ENCODE measurements around the gene CST1. TPM values are rescaled to one million over a fixed set of nuclear protein-coding genes. Genes with fewer than 3 reads are reported as not detected.
"Not testable (repeated sequence)": the region's sequence is repeated elsewhere in the genome, so short reads cannot be mapped to it uniquely, and the experiment has no call there.

CST1 gene
- total and polyA plus RNA-seq, 7 donors, result not detected

GRCh38 chr20:23744817-23745216, 5.9 kb downstream of the CST1 start:
- ATAC-seq, result no peak
- WGBS, 3 donors, result 46 to 48% (median 48%) methylated on average over 1 of the region's 1 CpG
- Histone ChIP-seq H3K36me3 (ENCODE audit: insufficient read depth in 1 of 2, low read depth in 1 of 2) (no peaks in the 10 kb centered on the region), H3K27ac (no peak overlapping the region), H3K4me3 (no peak overlapping the region), H3K4me1 (no peaks in the 10 kb centered on the region), H3K27me3 (ENCODE audit: insufficient read depth in 3 of 3, low read length in 2 of 3) (no peaks in the 10 kb centered on the region), H3K9me3 (no peaks in the 10 kb centered on the region)
- intact Hi-C loops (cut with DNase I), result no loop called here
- no peak for TF ChIP-seq CTCF (IDR thresholded peaks at IDR 0.05)
- DNase-seq, result no peak

- H3K9me3 ChIP-seq; H3K27me3 ChIP-seq (ENCODE audit: insufficient read depth in 3 of 3, low read length in 2 of 3); H3K27ac ChIP-seq; H3K4me1 ChIP-seq; H3K36me3 ChIP-seq (ENCODE audit: insufficient read depth in 1 of 2, low read depth in 1 of 2); H3K4me3 ChIP-seq; ATAC-seq; intact Hi-C loops (cut with DNase I); DNase-seq: not testable (repeated sequence)
- WGBS, 3 donors, result 48 to 56% (median 51%) methylated on average over 3 of the region's 3 CpGs
These were observed 15.3 kb downstream of the CST1 start for GRCh38 chr20:23735391-23735790.

GRCh38 chr20:23734949-23735348, 15.8 kb downstream of the CST1 start:
- H3K27me3 ChIP-seq (ENCODE audit: insufficient read depth in 3 of 3, low read length in 2 of 3); ATAC-seq; H3K27ac ChIP-seq; H3K4me1 ChIP-seq; DNase-seq; H3K4me3 ChIP-seq; H3K36me3 ChIP-seq (ENCODE audit: insufficient read depth in 1 of 2, low read depth in 1 of 2); intact Hi-C loops (cut with DNase I); H3K9me3 ChIP-seq: not testable (repeated sequence)
- WGBS, 3 donors, result 77 to 89% (median 87%) methylated on average over 2 of the region's 2 CpGs

GRCh38 chr20:23734440-23734839, 16.3 kb downstream of the CST1 start:
- H3K9me3 ChIP-seq; H3K27ac ChIP-seq; ATAC-seq; H3K4me3 ChIP-seq; DNase-seq; intact Hi-C loops (cut with DNase I); H3K36me3 ChIP-seq (ENCODE audit: insufficient read depth in 1 of 2, low read depth in 1 of 2); H3K4me1 ChIP-seq; H3K27me3 ChIP-seq (ENCODE audit: insufficient read depth in 3 of 3, low read length in 2 of 3): not testable (repeated sequence)
- 93 to 96% (median 95%) methylated on average over 1 of the region's 1 CpG for WGBS, 3 donors

GRCh38 chr20:23727016-23727415, 23.7 kb downstream of the CST1 start:
- Histone ChIP-seq H3K4me1 (no peaks in the 10 kb centered on the region), H3K27me3 (ENCODE audit: insufficient read depth in 3 of 3, low read length in 2 of 3) (no peaks in the 10 kb centered on the region), H3K4me3 (no peak overlapping the region), H3K27ac (no peak overlapping the region), H3K36me3 (ENCODE audit: insufficient read depth in 1 of 2, low read depth in 1 of 2) (no peaks in the 10 kb centered on the region), H3K9me3 (no peaks in the 10 kb centered on the region)
- no peak for TF ChIP-seq CTCF (IDR thresholded peaks at IDR 0.05)
- DNase-seq, result no peak
- no peak for ATAC-seq
- WGBS, 3 donors, result 81 to 85% (median 81%) methylated on average over 3 of the region's 3 CpGs
- intact Hi-C loops (cut with DNase I), result no loop called here

GRCh38 chr20:23725102-23725501, 25.6 kb downstream of the CST1 start:
- Histone ChIP-seq H3K27me3 (ENCODE audit: insufficient read depth in 3 of 3, low read length in 2 of 3) (no peaks in the 10 kb centered on the region), H3K9me3 (no peaks in the 10 kb centered on the region), H3K27ac (no peak overlapping the region), H3K36me3 (ENCODE audit: insufficient read depth in 1 of 2, low read depth in 1 of 2) (no peaks in the 10 kb centered on the region), H3K4me1 (no peaks in the 10 kb centered on the region), H3K4me3 (no peak overlapping the region)
- ATAC-seq (no peak), DNase-seq (no peak)
- WGBS, 3 donors, result 88 to 94% (median 90%) methylated on average over 3 of the region's 3 CpGs
- TF ChIP-seq CTCF (IDR thresholded peaks at IDR 0.05), result no peak
- intact Hi-C loops (cut with DNase I), result no loop called here
